Measurements from ENCODE around the gene PTPRM. TPM values are rescaled to one million over a fixed set of nuclear protein-coding genes. Genes with fewer than 3 reads are reported as not detected.

PTPRM gene
- total RNA-seq, 1 donor from 2014 or later = 1.00 TPM

GRCh38 chr18:8065773-8066172 lies 498.7 kb downstream of the PTPRM start:
- no peak overlapping the region for H3K27ac Mint-ChIP-seq
- ChIA-PET POLR2A (no interaction called here), CTCF (no interaction called here)
- H3K36me3 Mint-ChIP-seq (ENCODE audit: low read depth) = no peaks in the 10 kb centered on the region
- peaks cover 2% of the 10 kb centered on the region for H3K9me3 Mint-ChIP-seq
- H3K4me3 Mint-ChIP-seq = no peak overlapping the region
- ATAC-seq (ENCODE audit: low read depth) (no peak), DNase-seq (no peak)
- H3K27me3 Mint-ChIP-seq = no peaks in the 10 kb centered on the region
- H3K4me1 Mint-ChIP-seq = no peaks in the 10 kb centered on the region
- TF ChIP-seq, protein P1, sequence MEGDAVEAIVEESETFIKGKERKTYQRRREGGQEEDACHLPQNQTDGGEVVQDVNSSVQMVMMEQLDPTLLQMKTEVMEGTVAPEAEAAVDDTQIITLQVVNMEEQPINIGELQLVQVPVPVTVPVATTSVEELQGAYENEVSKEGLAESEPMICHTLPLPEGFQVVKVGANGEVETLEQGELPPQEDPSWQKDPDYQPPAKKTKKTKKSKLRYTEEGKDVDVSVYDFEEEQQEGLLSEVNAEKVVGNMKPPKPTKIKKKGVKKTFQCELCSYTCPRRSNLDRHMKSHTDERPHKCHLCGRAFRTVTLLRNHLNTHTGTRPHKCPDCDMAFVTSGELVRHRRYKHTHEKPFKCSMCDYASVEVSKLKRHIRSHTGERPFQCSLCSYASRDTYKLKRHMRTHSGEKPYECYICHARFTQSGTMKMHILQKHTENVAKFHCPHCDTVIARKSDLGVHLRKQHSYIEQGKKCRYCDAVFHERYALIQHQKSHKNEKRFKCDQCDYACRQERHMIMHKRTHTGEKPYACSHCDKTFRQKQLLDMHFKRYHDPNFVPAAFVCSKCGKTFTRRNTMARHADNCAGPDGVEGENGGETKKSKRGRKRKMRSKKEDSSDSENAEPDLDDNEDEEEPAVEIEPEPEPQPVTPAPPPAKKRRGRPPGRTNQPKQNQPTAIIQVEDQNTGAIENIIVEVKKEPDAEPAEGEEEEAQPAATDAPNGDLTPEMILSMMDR (IDR thresholded peaks at IDR 0.05) = no peak
- intact Hi-C loops (cut with micrococcal nuclease) = no loop called here

GRCh38 chr18:8069708-8070107 lies 502.6 kb downstream of the PTPRM start:
- ChIA-PET POLR2A (no interaction called here), CTCF (no interaction called here)
- no peaks in the 10 kb centered on the region for H3K27me3 Mint-ChIP-seq
- no peak for DNase-seq
- H3K4me3 Mint-ChIP-seq = no peak overlapping the region
- ATAC-seq (ENCODE audit: low read depth) = no peak
- no peaks in the 10 kb centered on the region for H3K4me1 Mint-ChIP-seq
- H3K27ac Mint-ChIP-seq = no peak overlapping the region
- no peaks in the 10 kb centered on the region for H3K36me3 Mint-ChIP-seq (ENCODE audit: low read depth)
- H3K9me3 Mint-ChIP-seq = no peaks in the 10 kb centered on the region
- TF ChIP-seq, protein P1 (IDR thresholded peaks at IDR 0.05) = no peak
- intact Hi-C loops (cut with micrococcal nuclease) = loop anchor here (10.0 kb wide), 1 partner anchor 65 kb away; no protein-coding TSS in a partner anchor

- Mint-ChIP-seq H3K27me3 (no peaks in the 10 kb centered on the region), H3K4me3 (no peak overlapping the region), H3K4me1 (no peaks in the 10 kb centered on the region), H3K27ac (no peak overlapping the region), H3K36me3 (ENCODE audit: low read depth) (no peaks in the 10 kb centered on the region), H3K9me3 (no peaks in the 10 kb centered on the region)
- intact Hi-C loops (cut with micrococcal nuclease) = loop anchor here (10.0 kb wide), 1 partner anchor 62 kb away; no protein-coding TSS in a partner anchor
- ChIA-PET CTCF (no interaction called here), POLR2A (no interaction called here)
- ATAC-seq (ENCODE audit: low read depth) (no peak), DNase-seq (no peak)
- TF ChIP-seq, protein P1 (IDR thresholded peaks at IDR 0.05) = no peak
Measured at GRCh38 chr18:8073167-8073566, 506.1 kb downstream of the PTPRM start.

- DNase-seq (no peak), ATAC-seq (ENCODE audit: low read depth) (no peak)
- TF ChIP-seq, protein P1 (IDR thresholded peaks at IDR 0.05) = no peak
- intact Hi-C loops (cut with micrococcal nuclease) = no loop called here
- CTCF ChIA-PET = no interaction called here
- Mint-ChIP-seq H3K4me1 (no peaks in the 10 kb centered on the region), H3K27ac (no peak overlapping the region), H3K27me3 (no peaks in the 10 kb centered on the region), H3K4me3 (no peak overlapping the region), H3K9me3 (no peaks in the 10 kb centered on the region), H3K36me3 (ENCODE audit: low read depth) (no peaks in the 10 kb centered on the region)
- POLR2A ChIA-PET = no interaction called here
Measured at GRCh38 chr18:8080092-8080491, 513.0 kb downstream of the PTPRM start.

GRCh38 chr18:8081267-8081666 lies 514.2 kb downstream of the PTPRM start:
- Mint-ChIP-seq H3K4me3 (no peak overlapping the region), H3K9me3 (no peaks in the 10 kb centered on the region), H3K36me3 (ENCODE audit: low read depth) (no peaks in the 10 kb centered on the region), H3K27ac (no peak overlapping the region), H3K27me3 (no peaks in the 10 kb centered on the region), H3K4me1 (no peaks in the 10 kb centered on the region)
- TF ChIP-seq, protein P1 (IDR thresholded peaks at IDR 0.05) = no peak
- POLR2A ChIA-PET = no interaction called here
- intact Hi-C loops (cut with micrococcal nuclease) = no loop called here
- ATAC-seq (ENCODE audit: low read depth) = no peak
- CTCF ChIA-PET = no interaction called here
- DNase-seq = no peak

Data from activated B cell treated with CpG ODN at 0.5 μM for 24 hours (primary cell).